Omental fat pad (tissue), 4 donors: ENCODE results near the gene PIEZO1. TPM values are rescaled to one million over a fixed set of nuclear protein-coding genes. Genes with fewer than 3 reads are reported as not detected.
A peak's percentile ranks its signal among the peaks of the same experiment; 100 is the strongest.

Source experiments
- ATAC-seq: fragments of 150-250 bp; one replicate; pipeline ENCODE4 v1.9.1; 2016; ENCODE audit warnings: mild to moderate bottlenecking, moderate library complexity; ENCODE audit not compliant: low FRiP score
- DNase-seq: peaks from one replicate; pipeline ENCODE4 v3.0.0-alpha.2; 2019; ENCODE audit warnings: low spot score
- total RNA-seq, 4 donors: library from RNA; depleted of rRNA; stranded (reverse); fragments of >200 nt; gene quantifications; one replicate each; pipeline ENCODE4 v1.1.0, GENCODE V29; 2016
- TF ChIP-seq, protein P1 (sequence below), 3 donors: fragments of 450-650 bp; IDR thresholded peaks; one replicate each; pipeline ENCODE4 v1.5.1; 2016 to 2017; ENCODE audit warnings: antibody characterized with exemption in 3 of 3, mild to moderate bottlenecking in 3 of 3, moderate library complexity in 2 of 3

PIEZO1 gene
- total RNA-seq, 4 donors from 2014 or later = 151 to 315 (median 249) TPM

DNA sequence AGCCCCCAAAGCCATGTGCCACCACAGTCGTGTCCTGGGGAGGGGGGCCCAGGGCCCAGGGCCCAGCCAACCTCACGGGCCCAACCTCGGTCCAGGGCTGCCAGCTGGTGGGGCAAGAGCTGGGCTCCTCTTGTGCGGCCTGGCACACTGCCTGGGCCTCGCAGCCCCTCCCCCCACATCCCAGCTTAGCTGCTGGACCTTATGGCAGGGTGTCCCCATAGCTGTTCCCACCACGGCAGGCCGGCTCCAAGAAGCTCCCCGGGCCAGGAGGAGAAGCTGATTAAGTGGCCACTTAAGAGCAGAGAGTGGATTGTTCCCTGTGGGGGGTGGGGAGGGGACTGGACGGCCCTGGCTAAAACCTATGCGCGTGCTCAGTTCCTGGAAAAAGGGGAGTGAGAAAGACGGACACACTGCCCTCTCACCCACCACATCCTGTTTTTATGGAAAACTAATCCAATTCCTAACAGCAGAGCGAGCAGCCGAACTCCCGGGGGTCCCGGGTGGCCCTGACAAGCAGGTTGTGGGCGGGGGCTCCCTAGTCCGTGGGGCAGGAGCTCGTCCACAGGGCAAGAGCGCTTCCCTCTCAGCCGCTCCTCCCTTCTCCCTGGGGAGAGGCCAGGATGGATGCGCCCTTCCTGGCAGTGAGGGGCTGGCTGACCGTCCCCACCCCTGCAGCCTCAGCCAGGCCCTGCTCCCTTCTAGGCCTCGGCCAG is 16.8 kb downstream of the PIEZO1 start:
- DNase-seq (no peak), ATAC-seq (peak; percentile 37)
- TF ChIP-seq, protein P1, sequence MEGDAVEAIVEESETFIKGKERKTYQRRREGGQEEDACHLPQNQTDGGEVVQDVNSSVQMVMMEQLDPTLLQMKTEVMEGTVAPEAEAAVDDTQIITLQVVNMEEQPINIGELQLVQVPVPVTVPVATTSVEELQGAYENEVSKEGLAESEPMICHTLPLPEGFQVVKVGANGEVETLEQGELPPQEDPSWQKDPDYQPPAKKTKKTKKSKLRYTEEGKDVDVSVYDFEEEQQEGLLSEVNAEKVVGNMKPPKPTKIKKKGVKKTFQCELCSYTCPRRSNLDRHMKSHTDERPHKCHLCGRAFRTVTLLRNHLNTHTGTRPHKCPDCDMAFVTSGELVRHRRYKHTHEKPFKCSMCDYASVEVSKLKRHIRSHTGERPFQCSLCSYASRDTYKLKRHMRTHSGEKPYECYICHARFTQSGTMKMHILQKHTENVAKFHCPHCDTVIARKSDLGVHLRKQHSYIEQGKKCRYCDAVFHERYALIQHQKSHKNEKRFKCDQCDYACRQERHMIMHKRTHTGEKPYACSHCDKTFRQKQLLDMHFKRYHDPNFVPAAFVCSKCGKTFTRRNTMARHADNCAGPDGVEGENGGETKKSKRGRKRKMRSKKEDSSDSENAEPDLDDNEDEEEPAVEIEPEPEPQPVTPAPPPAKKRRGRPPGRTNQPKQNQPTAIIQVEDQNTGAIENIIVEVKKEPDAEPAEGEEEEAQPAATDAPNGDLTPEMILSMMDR (IDR thresholded peaks at IDR 0.05) = no peak

DNA sequence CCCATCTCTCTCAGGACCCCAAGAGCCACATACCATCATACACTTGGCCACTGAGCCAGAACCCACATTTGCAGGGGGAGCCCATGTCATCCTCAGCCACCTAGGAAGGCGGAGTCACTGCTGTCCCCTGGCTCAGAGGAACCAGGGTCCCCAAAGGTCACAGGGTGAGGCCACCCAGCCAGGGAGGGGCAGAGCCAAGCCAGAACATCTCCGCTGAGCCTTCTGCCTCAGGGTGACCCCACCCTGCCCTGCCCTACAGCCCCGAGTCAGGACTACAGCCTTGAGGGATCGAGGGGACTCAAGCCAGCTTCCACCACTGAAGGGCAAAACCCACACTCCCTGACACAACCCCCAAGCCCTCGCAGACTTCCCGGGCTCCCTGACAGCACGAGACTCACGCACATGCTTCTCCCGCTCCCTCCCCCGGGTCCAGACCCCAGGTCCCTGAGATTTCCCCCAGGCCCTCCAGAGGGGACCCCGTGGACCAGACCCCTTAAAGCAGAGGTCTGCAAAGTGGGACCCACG is 17.4 kb downstream of the PIEZO1 start:
- TF ChIP-seq, protein P1 (IDR thresholded peaks at IDR 0.05) = no peak
- DNase-seq (no peak), ATAC-seq (no peak)

DNA sequence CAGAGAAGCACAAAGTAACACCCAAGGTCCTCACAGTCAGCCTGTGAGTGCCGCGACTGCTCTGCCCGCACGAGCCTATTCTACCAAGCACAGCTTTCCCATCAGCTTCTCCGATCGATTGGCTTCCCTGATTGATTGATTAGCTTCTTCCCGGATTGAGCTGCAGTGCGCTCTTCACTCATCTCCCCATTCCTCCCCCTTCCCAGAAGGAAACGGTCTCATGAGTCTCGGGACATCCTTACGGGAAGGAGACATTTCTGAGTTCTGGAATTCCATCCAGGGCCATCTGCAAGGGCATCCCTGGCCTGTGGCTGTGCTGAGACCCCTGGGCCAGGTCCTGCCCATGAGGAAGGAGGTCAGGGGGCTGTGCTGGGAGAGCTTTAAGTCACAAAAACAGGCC is 18.0 kb downstream of the PIEZO1 start:
- TF ChIP-seq, protein P1 (IDR thresholded peaks at IDR 0.05) = no peak
- ATAC-seq = no peak

DNA sequence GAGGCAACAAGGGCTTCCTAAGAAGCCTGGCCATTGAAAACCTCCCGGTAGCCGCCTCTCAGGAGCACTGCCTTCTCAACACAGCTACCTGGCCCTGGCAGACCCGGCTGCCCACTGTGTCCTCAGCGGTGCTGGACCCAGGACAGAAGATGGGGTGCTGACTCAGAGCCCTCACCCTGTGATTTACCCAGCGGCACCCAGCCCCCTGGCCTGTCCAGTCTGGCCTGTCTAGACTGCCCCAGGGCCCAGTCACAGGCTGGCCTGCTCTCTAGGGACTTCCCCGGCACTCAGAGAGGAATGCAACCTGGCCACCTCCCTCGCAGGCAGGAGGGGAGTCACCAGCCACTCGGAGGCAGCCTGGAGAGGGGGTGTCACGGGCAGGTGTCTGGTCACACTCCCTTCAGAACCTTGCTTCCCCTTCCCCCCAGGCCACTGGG is 20.1 kb downstream of the PIEZO1 start:
- ATAC-seq (peak; percentile 13), DNase-seq (no peak)
- TF ChIP-seq, protein P1 (IDR thresholded peaks at IDR 0.05) = no peak

More for the DNA sequence above, 18.0 kb downstream of the PIEZO1 start:
- no peak for DNase-seq

DNA sequence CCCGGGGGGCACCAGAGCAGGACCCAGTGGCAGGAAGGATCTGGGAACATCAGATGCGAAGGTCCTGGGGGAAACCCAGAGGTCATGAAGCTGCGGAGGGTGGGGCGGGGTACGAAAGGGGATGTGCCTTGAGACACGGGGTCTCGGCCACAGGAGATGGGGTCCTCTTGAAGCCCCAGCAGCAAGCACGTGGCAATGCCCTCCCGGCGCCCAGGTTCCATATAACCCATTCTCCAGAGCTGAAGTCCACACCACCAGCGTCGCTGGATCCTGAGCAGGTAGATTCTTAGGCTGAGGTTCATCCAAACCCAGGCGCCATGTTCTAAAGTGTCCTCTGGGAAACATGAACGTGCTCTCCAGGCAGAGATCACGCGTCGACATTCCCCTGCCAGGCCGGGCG is 20.9 kb downstream of the PIEZO1 start:
- TF ChIP-seq, protein P1 (IDR thresholded peaks at IDR 0.05) = no peak
- no peak for DNase-seq
- no peak for ATAC-seq

DNA sequence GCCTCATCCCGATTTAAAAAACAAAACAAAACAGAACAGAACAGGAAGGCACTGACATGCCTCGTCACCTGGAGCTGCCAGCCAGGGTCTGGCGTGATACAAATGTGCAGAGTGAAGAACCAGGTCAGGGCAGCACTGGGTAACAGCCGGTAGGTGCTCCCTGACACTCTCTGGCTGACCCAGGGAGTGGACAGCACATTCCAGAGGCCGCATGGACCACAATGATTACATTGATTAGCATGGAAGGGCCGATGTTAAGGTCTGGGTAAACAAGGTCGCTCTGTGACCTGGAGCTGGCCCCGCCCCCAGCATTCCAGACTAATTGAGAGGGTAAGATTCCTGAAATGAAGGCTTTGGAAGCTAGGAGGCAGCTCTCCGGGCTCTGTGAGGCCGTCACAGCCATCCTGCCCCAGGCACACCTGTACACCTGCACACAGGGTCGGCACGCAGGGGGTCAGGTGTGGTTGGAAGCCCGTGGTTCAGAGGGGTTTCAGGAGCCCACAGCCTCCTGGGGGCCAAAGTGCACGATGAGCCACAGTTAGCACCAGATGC is 21.4 kb downstream of the PIEZO1 start:
- no peak for ATAC-seq

More for the DNA sequence above, 21.4 kb downstream of the PIEZO1 start:
- TF ChIP-seq, protein P1 (IDR thresholded peaks at IDR 0.05) = no peak
- no peak for DNase-seq
